ENCODE results near the gene IKZF5. TPM values are rescaled to one million over a fixed set of nuclear protein-coding genes. Genes with fewer than 3 reads are reported as not detected.

IKZF5 gene
- total RNA-seq, 1 experiment from 2014 or later: 7.9 TPM

DNA sequence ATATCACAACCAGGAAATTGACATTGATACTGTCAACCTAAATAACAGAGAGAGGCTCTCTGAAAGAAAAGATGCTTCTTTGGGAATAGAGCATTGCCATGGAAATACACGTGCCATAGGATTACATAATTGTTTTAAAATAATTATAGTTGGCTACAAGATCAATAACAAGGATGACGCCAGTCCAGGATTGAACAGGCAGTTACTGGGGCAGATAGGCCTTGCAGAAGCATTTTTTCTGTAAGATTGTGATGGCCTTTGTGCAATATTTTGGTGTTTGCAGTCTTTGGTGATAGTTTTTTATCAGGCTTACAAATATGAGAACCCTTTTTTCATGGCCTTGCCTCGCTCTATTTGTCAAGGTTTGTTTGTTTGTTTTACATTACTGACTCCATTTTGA is 10.7 kb upstream of the IKZF5 start:
- Mint-ChIP-seq H3K27ac (no peak overlapping the region), H3K4me3 (no peak overlapping the region), H3K36me3 (peaks cover 13% of the 10 kb centered on the region), H3K4me1 (peaks cover 80% of the 10 kb centered on the region), H3K27me3 (ENCODE audit: low read depth) (peaks cover 75% of the 10 kb centered on the region), H3K9me3 (peaks cover 14% of the 10 kb centered on the region)
- DNase-seq (ENCODE audit: low spot score): no peak
- POLR2A ChIA-PET: no interaction called here
- ATAC-seq: no peak
- CTCF ChIA-PET: interaction anchor here (1.6 to 3.5 kb wide), 3 partner anchors 8 to 39 kb away, joined by 3 to 23 read pairs (median 12); partner anchors contain the start of gene PSTK
- TF ChIP-seq ETV6 (CRISPR knock-in tag; IDR thresholded peaks at IDR 0.05): no peak
- no peak for TF ChIP-seq MLX (CRISPR knock-in tag; IDR thresholded peaks at IDR 0.05)
- no peak for TF ChIP-seq ZNF138 (CRISPR knock-in tag; conservative IDR thresholded peaks at IDR 0.05)
- TF ChIP-seq ATF1 (CRISPR knock-in tag; IDR thresholded peaks at IDR 0.05): no peak
- no peak for TF ChIP-seq SMAD3 (CRISPR knock-in tag; IDR thresholded peaks at IDR 0.05; ENCODE audit: borderline replicate concordance)
- no peak for TF ChIP-seq ZNF232 (CRISPR knock-in tag; IDR thresholded peaks at IDR 0.05)
- no peak for TF ChIP-seq NR1H2 (CRISPR knock-in tag; IDR thresholded peaks at IDR 0.05)
- TF ChIP-seq CREM (CRISPR knock-in tag; IDR thresholded peaks at IDR 0.05): no peak
- TF ChIP-seq, protein P1, sequence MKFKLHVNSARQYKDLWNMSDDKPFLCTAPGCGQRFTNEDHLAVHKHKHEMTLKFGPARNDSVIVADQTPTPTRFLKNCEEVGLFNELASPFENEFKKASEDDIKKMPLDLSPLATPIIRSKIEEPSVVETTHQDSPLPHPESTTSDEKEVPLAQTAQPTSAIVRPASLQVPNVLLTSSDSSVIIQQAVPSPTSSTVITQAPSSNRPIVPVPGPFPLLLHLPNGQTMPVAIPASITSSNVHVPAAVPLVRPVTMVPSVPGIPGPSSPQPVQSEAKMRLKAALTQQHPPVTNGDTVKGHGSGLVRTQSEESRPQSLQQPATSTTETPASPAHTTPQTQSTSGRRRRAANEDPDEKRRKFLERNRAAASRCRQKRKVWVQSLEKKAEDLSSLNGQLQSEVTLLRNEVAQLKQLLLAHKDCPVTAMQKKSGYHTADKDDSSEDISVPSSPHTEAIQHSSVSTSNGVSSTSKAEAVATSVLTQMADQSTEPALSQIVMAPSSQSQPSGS (CRISPR knock-in tag; IDR thresholded peaks at IDR 0.05; ENCODE audit: borderline replicate concordance, low read depth): no peak
- no peak for TF ChIP-seq ATF3 (CRISPR knock-in tag; conservative IDR thresholded peaks at IDR 0.05)
- TF ChIP-seq, protein P2, sequence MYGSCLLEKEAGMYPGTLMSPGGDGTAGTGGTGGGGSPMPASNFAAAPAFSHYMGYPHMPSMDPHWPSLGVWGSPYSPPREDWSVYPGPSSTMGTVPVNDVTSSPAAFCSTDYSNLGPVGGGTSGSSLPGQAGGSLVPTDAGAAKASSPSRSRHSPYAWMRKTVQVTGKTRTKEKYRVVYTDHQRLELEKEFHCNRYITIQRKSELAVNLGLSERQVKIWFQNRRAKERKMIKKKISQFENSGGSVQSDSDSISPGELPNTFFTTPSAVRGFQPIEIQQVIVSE (CRISPR knock-in tag; IDR thresholded peaks at IDR 0.05; ENCODE audit: borderline replicate concordance): no peak
- TF ChIP-seq, protein P3, sequence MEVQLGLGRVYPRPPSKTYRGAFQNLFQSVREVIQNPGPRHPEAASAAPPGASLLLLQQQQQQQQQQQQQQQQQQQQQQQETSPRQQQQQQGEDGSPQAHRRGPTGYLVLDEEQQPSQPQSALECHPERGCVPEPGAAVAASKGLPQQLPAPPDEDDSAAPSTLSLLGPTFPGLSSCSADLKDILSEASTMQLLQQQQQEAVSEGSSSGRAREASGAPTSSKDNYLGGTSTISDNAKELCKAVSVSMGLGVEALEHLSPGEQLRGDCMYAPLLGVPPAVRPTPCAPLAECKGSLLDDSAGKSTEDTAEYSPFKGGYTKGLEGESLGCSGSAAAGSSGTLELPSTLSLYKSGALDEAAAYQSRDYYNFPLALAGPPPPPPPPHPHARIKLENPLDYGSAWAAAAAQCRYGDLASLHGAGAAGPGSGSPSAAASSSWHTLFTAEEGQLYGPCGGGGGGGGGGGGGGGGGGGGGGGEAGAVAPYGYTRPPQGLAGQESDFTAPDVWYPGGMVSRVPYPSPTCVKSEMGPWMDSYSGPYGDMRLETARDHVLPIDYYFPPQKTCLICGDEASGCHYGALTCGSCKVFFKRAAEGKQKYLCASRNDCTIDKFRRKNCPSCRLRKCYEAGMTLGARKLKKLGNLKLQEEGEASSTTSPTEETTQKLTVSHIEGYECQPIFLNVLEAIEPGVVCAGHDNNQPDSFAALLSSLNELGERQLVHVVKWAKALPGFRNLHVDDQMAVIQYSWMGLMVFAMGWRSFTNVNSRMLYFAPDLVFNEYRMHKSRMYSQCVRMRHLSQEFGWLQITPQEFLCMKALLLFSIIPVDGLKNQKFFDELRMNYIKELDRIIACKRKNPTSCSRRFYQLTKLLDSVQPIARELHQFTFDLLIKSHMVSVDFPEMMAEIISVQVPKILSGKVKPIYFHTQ (CRISPR knock-in tag; IDR thresholded peaks at IDR 0.05): no peak
- no peak for TF ChIP-seq NFATC4 (CRISPR knock-in tag; IDR thresholded peaks at IDR 0.05)
- no peak for TF ChIP-seq GABPB1 (CRISPR knock-in tag; IDR thresholded peaks at IDR 0.05)
- TF ChIP-seq PRRX2 (CRISPR knock-in tag; IDR thresholded peaks at IDR 0.05): no peak
- no peak for TF ChIP-seq PRDM15 (CRISPR knock-in tag; IDR thresholded peaks at IDR 0.05)
- TF ChIP-seq OVOL2 (CRISPR knock-in tag; IDR thresholded peaks at IDR 0.05; ENCODE audit: borderline replicate concordance): no peak
